GM20431 (cell line): ENCODE results near the gene ATP1A3.

Experiments
- in situ Hi-C: fragments of 300-500 bp; cut with MseI, MboI; formaldehyde crosslinking; loops from one replicate; pipeline ENCODE4 v1.15.0; 2020; ENCODE audit warnings: low sequenced_read_pairs; ENCODE audit not compliant: unreplicated experiment

ATP1A3 gene

GRCh38 chr19:41919948-41920712, 73.9 kb downstream of the ATP1A3 start:
- in situ Hi-C loops: no loop called here

- in situ Hi-C loops: no loop called here
Observed at GRCh38 chr19:41918653-41919244, 75.3 kb downstream of the ATP1A3 start.

GRCh38 chr19:41918095-41918494, 75.9 kb downstream of the ATP1A3 start:
- in situ Hi-C loops: no loop called here

DNA sequence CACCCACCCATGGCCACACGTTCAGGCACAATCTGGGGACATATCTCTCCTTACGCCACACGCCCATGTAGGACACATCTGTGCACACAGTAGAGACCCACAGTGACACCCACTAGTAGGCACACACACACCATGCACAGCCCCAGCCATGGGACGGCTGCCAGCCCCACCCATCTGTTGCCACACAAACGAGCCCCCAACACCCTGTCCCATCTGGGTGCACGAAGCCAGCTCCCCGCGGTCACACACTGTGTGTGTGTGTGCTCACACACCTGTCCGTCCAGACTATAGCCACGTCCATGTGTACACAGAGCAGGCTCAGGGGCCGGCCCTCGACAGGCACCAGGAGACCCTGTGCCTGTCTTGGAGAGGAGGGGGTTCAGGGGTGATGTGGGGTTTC, 76.4 kb downstream of the ATP1A3 start:
- in situ Hi-C loops: no loop called here
